ENCODE data around the gene COL20A1. TPM values are rescaled to one million over a fixed set of nuclear protein-coding genes. Genes with fewer than 3 reads are reported as not detected.
A peak's percentile ranks its signal among the peaks of the same experiment; 100 is the strongest.

COL20A1 gene
- total and polyA plus RNA-seq, 4 donors, result 0.09 to 0.15 TPM; not detected in 2

DNA sequence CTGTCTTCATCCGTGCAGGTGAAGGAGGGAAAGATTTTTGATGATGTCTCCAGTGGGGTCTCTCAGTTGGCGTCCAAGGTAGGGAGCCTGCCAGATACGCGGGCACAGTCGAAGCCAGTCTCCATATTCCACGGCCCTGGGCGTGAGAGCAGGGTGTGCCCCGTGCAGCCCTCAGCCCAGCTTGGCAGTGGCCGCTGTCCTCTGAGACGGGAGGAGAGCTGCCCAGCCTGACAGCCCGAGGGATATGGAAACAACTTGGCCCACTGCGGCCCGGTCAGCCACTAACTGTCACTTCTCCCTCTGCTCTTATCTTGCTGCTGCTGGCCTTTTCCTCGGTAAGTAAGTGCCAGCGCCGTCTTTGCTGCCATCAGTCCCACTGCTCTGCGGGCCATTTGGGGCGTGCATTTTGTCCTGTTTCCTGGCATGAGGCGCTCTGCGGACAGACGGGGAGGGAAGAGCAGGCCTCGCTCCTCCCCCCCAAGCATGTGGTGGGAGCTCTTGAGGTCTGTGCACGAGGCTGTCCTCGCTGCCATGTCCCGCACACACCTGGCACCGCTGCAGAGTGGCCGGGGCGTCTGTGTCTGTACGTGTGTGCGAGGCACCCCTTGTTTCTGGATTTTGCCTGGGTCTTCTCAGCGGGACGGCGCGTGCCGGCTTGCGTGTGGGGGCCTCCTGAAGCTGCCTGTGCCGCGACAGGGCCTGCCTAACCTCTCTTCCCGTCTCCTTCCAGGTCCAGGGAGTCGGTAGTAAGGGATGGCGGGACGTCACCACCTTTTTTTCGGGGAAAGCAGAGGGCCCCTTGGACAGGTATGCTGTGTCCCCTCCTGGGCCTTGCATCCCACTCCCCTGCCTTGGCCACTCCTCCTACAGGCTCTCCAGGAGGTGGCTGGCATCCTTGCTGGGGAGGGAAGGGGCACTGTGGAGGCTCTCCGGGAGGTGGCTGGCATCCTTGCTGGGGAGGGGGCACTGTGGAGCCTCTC lies 7.1 kb upstream of the COL20A1 start:
- ATAC-seq (ENCODE audit: low FRiP score), result no peak

GRCh38 chr20:63286781-63287696 lies 5.9 kb upstream of the COL20A1 start:
- WGBS, 2 donors, result 85 to 88% methylated on average over 23 of the region's 23 CpGs
- H3K9me3 ChIP-seq (ENCODE audit: control insufficient read depth, low read length), result no peaks in the 10 kb centered on the region
- DNase-seq (peak in 1 of 2 donors; percentile 12), ATAC-seq (ENCODE audit: low FRiP score) (no peak)
- peaks cover 0 to 13% of the 10 kb centered on the region in 2 donors for H3K36me3 ChIP-seq (ENCODE audit: control insufficient read depth in 1 of 2, insufficient read depth in 2 of 2, low read length in 1 of 2)
- intact Hi-C loops (cut with DNase I), result no loop called here
- H3K4me1 ChIP-seq (ENCODE audit: control insufficient read depth in 1 of 2, insufficient read depth in 2 of 2, low read length in 2 of 2), result no peaks in the 10 kb centered on the region
- no peak overlapping the region for H3K4me3 ChIP-seq (ENCODE audit: low read length in 2 of 2)
- H3K27me3 ChIP-seq (ENCODE audit: control insufficient read depth in 1 of 2, insufficient read depth in 2 of 2, low read length in 1 of 2), result no peaks in the 10 kb centered on the region
- no peak overlapping the region for H3K27ac ChIP-seq (ENCODE audit: low read depth in 1 of 2, low read length in 2 of 2)

More for the DNA sequence above, 7.1 kb upstream of the COL20A1 start:
- Histone ChIP-seq H3K4me3 (ENCODE audit: low read length in 2 of 2) (no peak overlapping the region), H3K36me3 (ENCODE audit: control insufficient read depth in 1 of 2, insufficient read depth in 2 of 2, low read length in 1 of 2) (peaks cover 0 to 13% of the 10 kb centered on the region in 2 donors), H3K27me3 (ENCODE audit: control insufficient read depth in 1 of 2, insufficient read depth in 2 of 2, low read length in 1 of 2) (no peaks in the 10 kb centered on the region), H3K9me3 (ENCODE audit: control insufficient read depth, low read length) (no peaks in the 10 kb centered on the region), H3K4me1 (ENCODE audit: control insufficient read depth in 1 of 2, insufficient read depth in 2 of 2, low read length in 2 of 2) (no peaks in the 10 kb centered on the region), H3K27ac (ENCODE audit: low read depth in 1 of 2, low read length in 2 of 2) (no peak overlapping the region)
- peak in 1 of 2 donors; percentile 35 for DNase-seq
- 92 to 93% methylated on average over 44 of the region's 44 CpGs for WGBS, 2 donors
- intact Hi-C loops (cut with DNase I), result no loop called here

GRCh38 chr20:63287697-63288580 lies 5.0 kb upstream of the COL20A1 start:
- H3K27ac ChIP-seq (ENCODE audit: low read depth in 1 of 2, low read length in 2 of 2), result no peak overlapping the region
- no peaks in the 10 kb centered on the region for H3K4me1 ChIP-seq (ENCODE audit: control insufficient read depth in 1 of 2, insufficient read depth in 2 of 2, low read length in 2 of 2)
- H3K36me3 ChIP-seq (ENCODE audit: control insufficient read depth in 1 of 2, insufficient read depth in 2 of 2, low read length in 1 of 2), result peaks cover 0 to 10% of the 10 kb centered on the region in 2 donors
- DNase-seq (peak in 1 of 2 donors; percentile 43), ATAC-seq (ENCODE audit: low FRiP score) (no peak)
- H3K4me3 ChIP-seq (ENCODE audit: low read length in 2 of 2), result no peak overlapping the region
- 90% methylated on average over 55 of the region's 55 CpGs for WGBS, 2 donors
- H3K27me3 ChIP-seq (ENCODE audit: control insufficient read depth in 1 of 2, insufficient read depth in 2 of 2, low read length in 1 of 2), result no peaks in the 10 kb centered on the region
- H3K9me3 ChIP-seq (ENCODE audit: control insufficient read depth, low read length), result no peaks in the 10 kb centered on the region
- intact Hi-C loops (cut with DNase I), result no loop called here

- Histone ChIP-seq H3K27ac (ENCODE audit: low read depth in 1 of 2, low read length in 2 of 2) (no peak overlapping the region), H3K27me3 (ENCODE audit: control insufficient read depth in 1 of 2, insufficient read depth in 2 of 2, low read length in 1 of 2) (no peaks in the 10 kb centered on the region), H3K4me3 (ENCODE audit: low read length in 2 of 2) (no peak overlapping the region), H3K36me3 (ENCODE audit: control insufficient read depth in 1 of 2, insufficient read depth in 2 of 2, low read length in 1 of 2) (peaks cover 0 to 10% of the 10 kb centered on the region in 2 donors), H3K4me1 (ENCODE audit: control insufficient read depth in 1 of 2, insufficient read depth in 2 of 2, low read length in 2 of 2) (no peaks in the 10 kb centered on the region), H3K9me3 (ENCODE audit: control insufficient read depth, low read length) (no peaks in the 10 kb centered on the region)
- intact Hi-C loops (cut with DNase I), result no loop called here
- no peak for ATAC-seq (ENCODE audit: low FRiP score)
- 79 to 84% methylated on average over 28 of the region's 28 CpGs for WGBS, 2 donors
- DNase-seq, result peak in 1 of 2 donors; percentile 32
Observed at GRCh38 chr20:63288581-63289251, 4.3 kb upstream of the COL20A1 start.

DNA sequence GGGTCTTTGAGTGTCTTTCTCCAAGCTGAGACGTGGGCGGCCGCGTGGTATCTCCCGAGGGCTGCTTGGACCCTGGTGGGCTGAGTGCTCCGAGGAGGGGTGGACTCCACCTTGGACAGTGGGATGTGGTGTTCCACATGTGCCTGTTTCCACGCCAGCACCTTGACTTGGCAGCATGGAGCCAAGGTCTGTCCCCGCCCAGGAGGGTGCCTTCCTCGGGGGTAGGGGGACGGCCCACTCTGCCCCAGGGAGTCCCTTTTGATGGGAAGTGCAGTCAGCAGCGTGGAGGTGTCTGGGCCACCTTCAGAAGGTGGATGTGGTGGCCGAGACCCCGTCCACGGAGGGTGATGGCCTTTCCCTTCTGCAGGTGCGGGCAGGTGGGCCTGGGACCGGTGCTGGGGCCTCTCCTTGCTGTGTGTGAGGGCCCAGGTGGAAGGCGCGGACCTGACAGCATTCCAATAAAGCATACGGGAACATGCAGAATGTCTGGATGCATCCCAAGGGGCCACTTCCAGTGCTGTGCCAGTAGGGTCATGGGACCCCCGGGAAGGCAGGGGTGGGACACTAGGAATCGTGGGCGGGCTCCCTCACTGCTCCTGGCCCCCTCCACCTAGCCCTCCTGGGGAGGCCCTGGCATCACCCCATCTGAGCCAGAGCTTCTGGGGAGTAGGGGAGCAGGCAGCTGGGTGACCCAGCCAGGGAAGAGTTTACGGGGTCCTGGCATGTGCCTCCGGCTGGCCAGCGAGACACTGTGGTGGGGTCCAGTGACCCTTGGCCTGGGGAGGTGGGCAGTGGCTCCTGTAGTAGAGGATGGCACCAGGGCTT lies 3.5 kb upstream of the COL20A1 start:
- DNase-seq (peak in 1 of 2 donors; percentile 45), ATAC-seq (ENCODE audit: low FRiP score) (no peak)
- Histone ChIP-seq H3K27ac (ENCODE audit: low read depth in 1 of 2, low read length in 2 of 2) (no peak overlapping the region), H3K36me3 (ENCODE audit: control insufficient read depth in 1 of 2, insufficient read depth in 2 of 2, low read length in 1 of 2) (peaks cover 0 to 8% of the 10 kb centered on the region in 2 donors), H3K4me3 (ENCODE audit: low read length in 2 of 2) (no peak overlapping the region), H3K4me1 (ENCODE audit: control insufficient read depth in 1 of 2, insufficient read depth in 2 of 2, low read length in 2 of 2) (no peaks in the 10 kb centered on the region), H3K27me3 (ENCODE audit: control insufficient read depth in 1 of 2, insufficient read depth in 2 of 2, low read length in 1 of 2) (no peaks in the 10 kb centered on the region), H3K9me3 (ENCODE audit: control insufficient read depth, low read length) (no peaks in the 10 kb centered on the region)
- intact Hi-C loops (cut with DNase I), result no loop called here
- WGBS, 2 donors, result 80 to 83% methylated on average over 18 to 25 of the region's 25 CpGs

DNA sequence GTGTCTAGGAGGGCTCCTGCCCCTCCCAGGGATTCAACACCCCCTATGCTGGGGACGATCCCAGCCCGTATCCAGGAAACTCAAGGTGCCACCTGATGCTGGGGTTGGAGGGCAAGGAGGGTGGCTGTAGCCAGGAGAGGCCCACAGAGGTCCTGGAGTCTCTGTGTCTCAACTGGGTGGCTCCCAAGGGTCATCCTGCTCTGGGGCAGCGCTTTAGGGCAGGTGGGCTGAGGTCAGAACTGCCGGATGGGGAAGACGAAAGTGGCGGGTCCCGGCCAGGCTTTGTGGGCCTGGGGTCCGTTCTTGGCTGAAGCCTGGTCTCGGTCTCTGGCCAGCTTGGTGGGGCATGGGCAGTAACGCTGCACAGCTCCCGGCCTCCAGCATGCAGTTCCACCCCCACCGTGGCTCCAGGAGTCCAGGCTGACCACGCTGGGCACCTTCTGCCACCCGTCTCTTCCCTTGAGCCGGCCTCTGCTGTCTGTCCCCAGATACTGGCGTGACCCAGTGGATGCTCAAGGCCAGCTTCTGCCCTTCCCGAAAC lies 2.8 kb upstream of the COL20A1 start:
- Histone ChIP-seq H3K27ac (ENCODE audit: low read depth in 1 of 2, low read length in 2 of 2) (no peak overlapping the region), H3K36me3 (ENCODE audit: control insufficient read depth in 1 of 2, insufficient read depth in 2 of 2, low read length in 1 of 2) (peaks cover 0 to 8% of the 10 kb centered on the region in 2 donors), H3K9me3 (ENCODE audit: control insufficient read depth, low read length) (no peaks in the 10 kb centered on the region), H3K4me1 (ENCODE audit: control insufficient read depth in 1 of 2, insufficient read depth in 2 of 2, low read length in 2 of 2) (no peaks in the 10 kb centered on the region), H3K27me3 (ENCODE audit: control insufficient read depth in 1 of 2, insufficient read depth in 2 of 2, low read length in 1 of 2) (no peaks in the 10 kb centered on the region), H3K4me3 (ENCODE audit: low read length in 2 of 2) (no peak overlapping the region)
- peak in 1 of 2 donors; percentile 47 for DNase-seq
- intact Hi-C loops (cut with DNase I), result no loop called here
- WGBS, 2 donors, result 71 to 73% methylated on average over 14 to 17 of the region's 17 CpGs
- no peak for ATAC-seq (ENCODE audit: low FRiP score)
